ENCODE data around the gene KANSL1. TPM values are rescaled to one million over a fixed set of nuclear protein-coding genes. Genes with fewer than 3 reads are reported as not detected.

Gene KANSL1
- total RNA-seq, 1 donor from 2014 or later, result 106 TPM

DNA sequence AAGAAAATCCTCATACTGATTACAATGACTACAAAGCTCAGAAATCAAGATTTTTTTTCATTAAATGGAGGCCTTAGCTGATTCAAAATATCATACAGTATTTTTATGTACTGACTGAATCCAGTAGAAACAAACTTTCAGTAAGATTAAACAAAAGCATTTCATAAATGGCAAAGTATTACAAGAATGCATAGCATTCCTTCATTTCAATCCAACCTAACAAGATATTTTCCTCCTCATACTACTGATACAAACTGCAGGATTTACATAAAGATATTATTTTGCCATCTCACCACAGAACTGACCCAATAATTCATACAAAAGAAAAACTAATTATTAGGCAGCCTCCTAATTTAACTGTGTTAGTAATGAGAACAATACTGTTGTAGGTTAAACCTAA is 6.2 kb upstream of the KANSL1 start:
- Histone ChIP-seq H3K36me3 (ENCODE audit: control insufficient read depth, insufficient read depth, low read length) (no peaks in the 10 kb centered on the region), H3K4me3 (ENCODE audit: low read depth, low read length) (no peak overlapping the region), H3K27me3 (ENCODE audit: control insufficient read depth, insufficient read depth, low read length) (no peaks in the 10 kb centered on the region)
- FAIRE-seq, result no peak
- TF ChIP-seq, protein P1, sequence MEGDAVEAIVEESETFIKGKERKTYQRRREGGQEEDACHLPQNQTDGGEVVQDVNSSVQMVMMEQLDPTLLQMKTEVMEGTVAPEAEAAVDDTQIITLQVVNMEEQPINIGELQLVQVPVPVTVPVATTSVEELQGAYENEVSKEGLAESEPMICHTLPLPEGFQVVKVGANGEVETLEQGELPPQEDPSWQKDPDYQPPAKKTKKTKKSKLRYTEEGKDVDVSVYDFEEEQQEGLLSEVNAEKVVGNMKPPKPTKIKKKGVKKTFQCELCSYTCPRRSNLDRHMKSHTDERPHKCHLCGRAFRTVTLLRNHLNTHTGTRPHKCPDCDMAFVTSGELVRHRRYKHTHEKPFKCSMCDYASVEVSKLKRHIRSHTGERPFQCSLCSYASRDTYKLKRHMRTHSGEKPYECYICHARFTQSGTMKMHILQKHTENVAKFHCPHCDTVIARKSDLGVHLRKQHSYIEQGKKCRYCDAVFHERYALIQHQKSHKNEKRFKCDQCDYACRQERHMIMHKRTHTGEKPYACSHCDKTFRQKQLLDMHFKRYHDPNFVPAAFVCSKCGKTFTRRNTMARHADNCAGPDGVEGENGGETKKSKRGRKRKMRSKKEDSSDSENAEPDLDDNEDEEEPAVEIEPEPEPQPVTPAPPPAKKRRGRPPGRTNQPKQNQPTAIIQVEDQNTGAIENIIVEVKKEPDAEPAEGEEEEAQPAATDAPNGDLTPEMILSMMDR (IDR thresholded peaks at IDR 0.05; ENCODE audit: insufficient read depth, low read length, severe bottlenecking), result no peak
- no peak for DNase-seq (ENCODE audit: low read depth)

DNA sequence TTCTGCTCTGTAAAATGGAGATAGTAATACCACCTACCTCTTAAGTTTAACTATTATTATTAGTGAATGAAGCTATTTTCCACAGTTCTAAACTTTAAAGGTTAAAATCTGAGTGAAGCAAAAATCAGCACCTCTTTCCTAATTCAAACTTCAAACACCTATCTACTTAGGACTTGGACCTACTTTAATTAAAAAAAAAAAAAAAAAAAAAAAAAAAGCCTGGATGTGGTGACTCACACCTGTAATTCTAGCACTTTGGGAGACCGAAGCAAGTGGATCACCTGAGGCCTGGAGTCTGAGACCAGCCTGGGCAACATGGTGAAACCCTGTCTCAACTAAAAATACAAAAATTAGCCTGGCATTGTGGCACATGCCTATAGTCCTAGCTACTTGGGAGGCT is 5.0 kb upstream of the KANSL1 start:
- DNase-seq (ENCODE audit: low read depth), result peak; percentile 46
- Histone ChIP-seq H3K36me3 (ENCODE audit: control insufficient read depth, insufficient read depth, low read length) (no peaks in the 10 kb centered on the region), H3K27me3 (ENCODE audit: control insufficient read depth, insufficient read depth, low read length) (no peaks in the 10 kb centered on the region), H3K4me3 (ENCODE audit: low read depth, low read length) (no peak overlapping the region)
- TF ChIP-seq, protein P1 (IDR thresholded peaks at IDR 0.05; ENCODE audit: insufficient read depth, low read length, severe bottlenecking), result no peak
- FAIRE-seq, result no peak

DNA sequence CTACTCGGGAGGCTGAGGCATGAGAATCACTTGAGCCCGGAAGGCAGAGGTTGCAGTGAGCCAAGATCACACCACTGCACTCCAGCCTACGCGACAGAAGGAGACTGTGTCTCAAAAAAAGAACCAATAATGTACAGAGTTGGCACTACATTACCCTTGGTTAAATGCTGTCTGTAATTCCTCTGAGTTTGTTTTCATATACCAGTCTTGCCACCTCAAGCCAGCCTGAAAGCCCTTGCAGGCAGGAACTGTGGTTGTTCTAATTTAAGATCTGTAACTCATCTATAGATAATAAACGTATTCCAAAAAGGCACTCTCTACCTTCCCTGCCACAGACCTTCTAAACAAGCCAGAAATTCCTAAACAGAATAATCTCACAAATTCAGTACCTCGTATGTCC is 4.3 kb upstream of the KANSL1 start:
- no peaks in the 10 kb centered on the region for H3K27me3 ChIP-seq (ENCODE audit: control insufficient read depth, insufficient read depth, low read length)
- H3K4me3 ChIP-seq (ENCODE audit: low read depth, low read length), result no peak overlapping the region
- FAIRE-seq (no peak), DNase-seq (ENCODE audit: low read depth) (no peak)
- no peaks in the 10 kb centered on the region for H3K36me3 ChIP-seq (ENCODE audit: control insufficient read depth, insufficient read depth, low read length)
- TF ChIP-seq, protein P1 (IDR thresholded peaks at IDR 0.05; ENCODE audit: insufficient read depth, low read length, severe bottlenecking), result no peak

DNA sequence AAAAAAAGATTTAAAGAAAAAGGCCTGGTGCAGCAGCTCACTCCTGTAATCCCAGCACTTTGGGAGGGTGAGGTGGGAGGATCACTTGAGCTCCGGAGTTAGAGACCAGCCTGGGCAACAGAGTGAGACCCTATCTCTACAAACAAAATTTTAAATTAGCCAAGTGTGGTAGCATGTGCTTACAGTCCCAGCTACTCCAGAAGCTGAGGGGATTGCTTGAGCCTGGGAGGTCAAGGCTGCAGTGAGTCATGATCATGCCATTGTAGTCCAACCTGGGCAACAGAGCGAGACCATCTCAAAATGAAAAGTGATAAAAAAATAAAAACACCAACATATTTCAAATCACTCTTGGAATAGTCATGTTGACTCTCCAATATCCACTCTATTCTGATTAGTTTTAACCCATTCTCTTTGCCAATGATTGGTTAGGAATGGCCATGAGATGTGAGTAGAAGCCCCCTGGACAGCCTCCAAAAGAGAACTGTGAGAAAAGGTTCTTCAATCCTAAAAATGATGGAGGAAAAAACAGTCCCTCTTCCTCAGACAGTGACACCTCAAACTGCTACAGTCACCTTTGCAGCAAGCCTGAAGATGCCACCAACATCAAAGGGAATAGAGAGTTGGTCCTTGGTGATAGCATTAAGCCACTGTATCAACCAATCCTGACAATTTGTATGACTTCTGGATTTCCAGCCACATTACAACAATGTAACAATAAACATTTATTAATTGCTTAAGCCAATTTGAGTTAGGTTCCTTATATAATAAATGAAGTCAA is 2.9 kb upstream of the KANSL1 start:
- DNase-seq (ENCODE audit: low read depth), result no peak
- TF ChIP-seq, protein P1 (IDR thresholded peaks at IDR 0.05; ENCODE audit: insufficient read depth, low read length, severe bottlenecking), result no peak
- no peak for FAIRE-seq

DNA sequence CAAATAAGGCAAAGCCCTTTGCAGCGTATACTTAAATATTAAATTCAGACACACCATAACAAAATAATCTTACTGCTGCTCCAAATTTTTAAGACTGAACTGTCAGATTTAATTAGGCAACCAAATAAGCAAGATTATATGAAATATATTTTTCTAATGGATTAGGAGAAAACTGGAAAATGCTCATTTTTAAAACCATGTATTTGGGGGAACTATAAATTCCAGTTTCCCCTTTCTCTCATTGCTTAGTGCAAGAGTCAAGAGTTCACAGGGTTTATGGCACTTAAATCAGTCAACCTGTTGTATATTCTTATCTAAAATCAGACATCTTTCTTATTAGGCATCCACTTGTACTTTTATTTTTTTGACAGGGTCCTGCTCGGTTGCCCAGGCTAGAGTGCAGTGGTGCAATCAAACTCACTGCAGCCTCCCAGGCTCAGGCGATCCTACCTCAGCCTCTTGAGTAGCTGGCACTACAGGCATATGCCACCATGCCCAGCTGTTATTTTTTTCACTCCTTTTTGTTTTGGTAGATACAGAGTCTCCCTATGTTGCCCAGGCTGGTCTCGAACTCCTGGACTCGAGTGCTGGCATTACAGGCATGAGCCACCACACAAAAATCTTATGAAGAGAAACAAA is 2.1 kb upstream of the KANSL1 start:
- H3K4me3 ChIP-seq (ENCODE audit: low read depth, low read length), result no peak overlapping the region
- TF ChIP-seq, protein P1 (IDR thresholded peaks at IDR 0.05; ENCODE audit: insufficient read depth, low read length, severe bottlenecking), result no peak

More for the DNA sequence above, 2.9 kb upstream of the KANSL1 start:
- Histone ChIP-seq H3K4me3 (ENCODE audit: low read depth, low read length) (no peak overlapping the region), H3K27me3 (ENCODE audit: control insufficient read depth, insufficient read depth, low read length) (no peaks in the 10 kb centered on the region), H3K36me3 (ENCODE audit: control insufficient read depth, insufficient read depth, low read length) (no peaks in the 10 kb centered on the region)

More for the DNA sequence above, 2.1 kb upstream of the KANSL1 start:
- no peak for DNase-seq (ENCODE audit: low read depth)
- no peaks in the 10 kb centered on the region for H3K27me3 ChIP-seq (ENCODE audit: control insufficient read depth, insufficient read depth, low read length)
- no peak for FAIRE-seq
- no peaks in the 10 kb centered on the region for H3K36me3 ChIP-seq (ENCODE audit: control insufficient read depth, insufficient read depth, low read length)
